CD4-positive, alpha-beta T cell treated with Interleukin-21 for 1 hour (primary cell): Measurements from ENCODE around the gene TXNL4B.
"Not testable (repeated sequence)": the region's sequence is repeated elsewhere in the genome, so short reads cannot be mapped to it uniquely, and the experiment has no call there.

Experiments
- DNase-seq: peaks from one replicate; pipeline ENCODE4 v3.0.0-alpha.2; 2020

Gene TXNL4B

DNA sequence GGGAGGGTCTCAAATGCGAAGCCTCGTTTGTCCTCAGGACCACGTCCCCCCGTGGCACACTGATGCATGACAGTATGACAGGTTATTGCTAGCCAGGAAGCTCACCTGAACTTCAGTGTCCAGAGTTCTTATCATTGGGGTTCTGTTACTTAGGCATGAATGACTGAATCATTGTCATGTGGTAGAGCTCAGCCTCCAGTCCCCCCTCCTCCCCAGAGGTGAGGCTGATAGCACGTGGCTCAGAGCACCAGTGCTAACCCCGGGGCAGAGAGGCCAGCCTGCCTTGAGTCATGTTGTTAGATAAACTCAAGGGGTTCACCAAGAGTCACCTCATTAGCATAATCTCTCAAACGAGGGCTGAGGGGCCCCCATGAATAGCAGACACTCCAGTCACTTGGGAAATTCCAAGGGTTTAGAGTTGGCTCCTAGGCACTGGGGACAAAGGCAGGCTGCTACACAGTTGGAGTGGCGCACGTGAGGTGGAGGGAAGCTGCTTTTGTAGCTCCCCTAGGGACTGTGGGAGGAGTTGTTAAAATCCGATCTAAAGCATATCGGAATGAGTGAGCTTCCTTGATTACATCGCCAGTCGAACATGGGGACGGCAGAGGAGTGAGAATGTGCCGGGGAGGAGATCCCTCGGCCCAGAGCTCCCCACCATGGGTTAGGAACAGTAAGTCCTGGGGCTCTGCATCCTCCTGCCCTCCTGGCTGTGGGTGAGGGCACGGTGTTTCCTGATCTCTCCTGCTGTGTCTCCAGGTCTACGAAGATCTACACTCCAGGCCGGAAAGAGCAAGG lies 18.4 kb upstream of the TXNL4B start:
- DNase-seq = no peak

DNA sequence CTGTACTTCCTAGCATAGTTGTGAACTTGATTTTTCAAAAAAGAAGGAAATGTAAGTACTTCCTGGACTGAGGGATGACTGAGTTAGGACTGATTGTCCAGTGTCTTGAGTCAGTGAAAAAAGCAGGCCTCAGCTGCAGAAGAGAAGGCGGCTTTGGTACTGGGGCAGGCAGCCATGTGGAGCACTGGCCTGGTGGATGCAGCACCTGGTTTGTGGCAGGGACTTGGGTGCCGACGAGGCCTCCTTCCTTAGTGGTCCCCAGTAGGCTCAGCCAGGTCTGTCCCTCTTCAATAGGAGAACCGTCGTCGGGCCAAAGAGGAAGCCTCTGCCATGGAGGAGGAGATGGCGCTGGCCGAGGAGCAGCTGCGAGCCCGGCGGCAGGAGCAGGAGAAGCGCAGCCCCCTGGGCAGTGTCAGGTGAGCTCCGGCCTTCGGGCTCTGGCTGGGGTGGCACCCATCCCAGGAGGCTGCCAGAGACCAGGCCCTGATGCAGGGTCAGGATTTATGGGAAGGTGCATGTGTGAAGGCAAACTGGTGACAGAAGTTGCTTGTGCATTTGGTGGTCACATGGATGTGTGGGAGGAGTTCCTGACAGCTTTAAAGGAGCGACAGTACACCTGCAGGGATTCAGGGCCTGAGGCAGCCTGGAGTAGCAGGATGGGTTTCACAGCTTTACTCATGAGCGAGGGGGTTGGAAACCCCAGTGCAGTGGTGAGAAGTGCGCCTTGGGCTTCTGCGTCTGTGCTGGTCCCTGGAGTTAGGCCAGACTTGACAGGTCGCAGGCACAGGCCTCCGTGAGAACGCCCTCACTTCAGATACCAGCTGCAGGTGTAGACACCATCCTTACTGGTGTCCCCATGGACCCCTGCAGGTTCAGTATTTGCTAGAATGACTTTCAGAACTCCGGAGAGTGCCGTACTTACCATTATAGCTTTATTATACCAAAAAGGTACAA lies 17.5 kb upstream of the TXNL4B start:
- DNase-seq = no peak

DNA sequence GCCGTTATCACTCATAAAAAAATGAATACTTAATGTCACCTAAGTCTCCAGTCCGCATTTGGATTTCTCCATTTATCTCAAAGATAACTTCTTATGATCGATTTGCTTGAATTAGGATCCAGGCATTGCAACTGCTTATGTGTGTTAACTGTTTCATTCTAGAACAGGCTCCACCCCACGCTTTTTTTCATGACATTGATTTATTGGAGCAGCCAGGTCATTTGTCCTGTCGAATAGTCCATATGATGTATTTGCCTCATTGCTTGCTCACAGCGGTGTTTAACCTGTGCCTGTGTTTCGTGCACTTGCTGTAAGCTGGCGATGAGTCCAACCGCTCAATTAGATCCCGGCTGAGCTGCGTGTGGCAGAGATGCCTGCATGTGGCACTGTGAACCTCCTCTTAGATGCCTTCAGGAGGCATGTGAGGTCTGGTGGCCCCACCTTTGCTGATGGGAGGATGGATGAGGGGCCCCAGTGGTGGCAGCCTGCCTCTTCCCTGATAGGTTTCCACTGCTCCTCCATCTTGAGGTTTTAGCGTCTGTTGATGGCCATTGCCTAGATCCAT lies 16.6 kb upstream of the TXNL4B start:
- no peak for DNase-seq

DNA sequence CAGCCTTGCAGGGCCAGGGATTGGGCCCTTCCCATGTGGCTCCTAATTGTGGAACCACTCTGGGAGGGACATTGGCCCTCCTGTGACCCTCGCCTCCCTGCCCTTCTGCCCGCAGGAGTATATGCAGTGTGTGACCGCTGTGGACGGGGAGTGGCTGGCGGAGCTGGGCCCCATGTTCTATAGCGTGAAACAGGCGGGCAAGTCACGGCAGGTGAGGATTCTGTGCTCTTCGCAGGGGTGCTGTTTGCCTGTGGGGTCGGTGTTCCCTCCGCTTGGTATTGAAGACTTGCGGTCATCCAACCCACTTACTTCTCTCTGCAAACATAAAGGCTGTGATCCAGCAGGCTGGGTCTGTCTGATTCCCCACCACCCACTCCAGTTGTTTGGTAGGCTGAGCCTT lies 15.9 kb upstream of the TXNL4B start:
- no peak for DNase-seq

DNA sequence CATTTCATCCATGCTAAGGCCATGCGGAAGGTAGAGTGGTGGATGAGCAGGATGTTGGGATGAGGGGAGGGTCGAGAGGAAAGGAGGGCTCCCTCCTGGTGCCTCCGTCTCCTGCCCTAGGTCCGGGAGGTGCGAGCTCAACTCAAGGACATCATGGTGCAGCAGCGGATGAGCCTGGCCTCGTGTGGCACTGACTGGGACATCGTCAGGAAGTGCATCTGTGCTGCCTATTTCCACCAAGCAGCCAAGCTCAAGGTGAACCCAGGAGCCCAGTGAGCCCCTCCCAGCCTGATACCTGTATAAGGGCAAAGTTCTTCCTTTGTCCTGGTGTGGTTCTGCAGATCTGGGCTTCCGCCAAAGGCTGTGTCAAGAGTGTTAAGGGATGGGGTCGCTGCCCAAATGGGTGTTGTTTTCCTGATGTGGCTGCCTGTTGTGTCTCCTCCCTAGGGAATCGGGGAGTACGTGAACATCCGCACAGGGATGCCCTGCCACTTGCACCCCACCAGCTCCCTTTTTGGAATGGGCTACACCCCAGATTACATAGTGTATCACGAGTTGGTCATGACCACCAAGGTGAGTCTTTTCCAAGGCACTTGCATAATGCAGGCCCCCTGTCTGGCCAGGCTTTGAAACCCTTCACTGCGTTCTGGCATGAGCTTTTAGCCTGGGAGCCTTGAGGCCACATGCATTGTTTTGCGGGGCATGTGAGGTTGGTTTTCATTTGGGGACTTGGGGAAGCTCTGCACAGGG lies 15.1 kb upstream of the TXNL4B start:
- DNase-seq = no peak

DNA sequence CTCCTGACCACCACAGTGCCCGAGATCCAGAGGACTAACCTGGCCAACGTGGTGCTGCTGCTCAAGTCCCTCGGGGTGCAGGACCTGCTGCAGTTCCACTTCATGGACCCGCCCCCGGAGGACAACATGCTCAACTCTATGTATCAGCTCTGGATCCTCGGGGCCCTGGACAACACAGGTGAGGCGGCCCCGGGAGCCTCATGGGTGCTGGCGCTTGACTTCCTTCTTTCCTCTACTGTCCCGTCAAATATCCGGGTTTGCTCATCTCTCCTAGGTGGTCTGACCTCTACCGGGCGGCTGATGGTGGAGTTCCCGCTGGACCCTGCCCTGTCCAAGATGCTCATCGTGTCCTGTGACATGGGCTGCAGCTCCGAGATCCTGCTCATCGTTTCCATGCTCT lies 14.0 kb upstream of the TXNL4B start:
- DNase-seq = no peak

DNA sequence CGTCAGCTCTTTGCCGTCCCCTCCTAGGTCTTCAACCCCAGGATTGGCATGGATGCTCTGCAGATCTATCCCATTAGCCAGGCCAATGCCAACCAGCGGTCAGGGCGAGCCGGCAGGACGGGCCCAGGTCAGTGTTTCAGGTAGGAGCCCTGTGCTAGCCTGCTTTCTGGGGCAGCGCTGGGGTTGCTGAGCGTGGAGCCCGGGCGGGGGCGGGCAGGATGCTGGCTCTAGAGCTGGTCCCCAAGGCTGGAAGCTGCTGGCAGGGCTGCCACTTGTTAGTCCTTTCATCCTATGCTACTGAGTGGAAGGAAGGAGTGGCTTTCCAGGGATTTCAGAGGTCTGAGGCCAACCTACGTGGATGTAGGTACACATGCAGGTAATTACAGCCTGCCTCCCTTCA lies 12.6 kb upstream of the TXNL4B start:
- no peak for DNase-seq

DNA sequence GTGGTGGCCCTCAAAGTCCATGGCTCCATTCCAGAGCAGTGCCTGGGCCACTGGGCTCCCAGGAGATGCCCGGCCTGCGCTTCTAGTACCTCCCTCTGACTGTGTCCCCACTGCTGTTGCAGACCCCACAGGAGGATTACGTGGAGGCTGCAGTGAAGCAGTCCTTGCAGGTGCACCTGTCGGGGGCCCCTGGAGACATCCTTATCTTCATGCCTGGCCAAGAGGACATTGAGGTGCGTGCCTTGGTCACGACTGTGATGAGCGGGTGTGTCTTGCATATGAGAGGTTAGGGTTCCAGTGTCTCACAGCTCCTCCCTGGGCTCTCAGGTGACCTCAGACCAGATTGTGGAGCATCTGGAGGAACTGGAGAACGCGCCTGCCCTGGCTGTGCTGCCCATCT lies 11.5 kb upstream of the TXNL4B start:
- DNase-seq = no peak

DNA sequence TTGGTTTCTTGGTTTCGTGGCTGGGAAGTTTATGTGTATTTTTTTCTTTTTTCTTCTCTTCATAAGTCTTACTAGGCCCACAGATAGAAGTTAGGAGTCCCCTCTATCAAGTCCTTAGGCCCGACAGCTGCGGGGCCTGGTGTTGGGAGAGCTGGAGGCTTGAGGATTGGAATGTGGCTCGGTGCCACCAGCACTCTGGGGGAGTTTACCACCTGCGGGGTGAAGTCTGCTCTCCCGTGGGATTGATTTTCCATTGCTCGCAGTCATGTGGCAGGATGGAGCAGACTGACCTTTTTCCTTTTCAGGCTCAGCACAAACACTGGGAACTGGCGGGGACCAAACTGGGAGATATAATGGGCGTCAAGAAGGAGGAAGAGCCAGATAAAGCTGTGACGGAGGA lies 7.8 kb upstream of the TXNL4B start:
- no peak for DNase-seq

DNA sequence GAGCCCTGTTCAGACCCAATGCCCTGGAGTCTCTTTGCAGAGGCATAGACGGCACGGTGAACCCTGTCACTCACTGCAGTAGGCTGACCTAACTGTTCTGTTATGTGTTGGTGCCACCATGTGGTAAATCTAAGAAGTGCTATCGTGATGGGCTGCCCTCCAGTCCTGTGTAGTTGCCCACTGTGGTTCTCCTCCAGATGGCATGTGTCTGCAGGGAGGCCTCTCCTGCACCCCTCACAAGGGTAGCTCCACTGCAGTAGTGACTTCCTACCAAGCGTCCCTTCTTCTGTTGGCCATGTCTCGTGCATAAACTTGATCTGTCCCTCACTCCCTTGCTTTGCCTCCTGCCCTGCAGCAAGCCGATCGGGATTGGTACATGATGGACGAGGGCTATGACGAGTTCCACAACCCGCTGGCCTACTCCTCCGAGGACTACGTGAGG lies 6.0 kb upstream of the TXNL4B start:
- peak; percentile 60 for DNase-seq

DNA sequence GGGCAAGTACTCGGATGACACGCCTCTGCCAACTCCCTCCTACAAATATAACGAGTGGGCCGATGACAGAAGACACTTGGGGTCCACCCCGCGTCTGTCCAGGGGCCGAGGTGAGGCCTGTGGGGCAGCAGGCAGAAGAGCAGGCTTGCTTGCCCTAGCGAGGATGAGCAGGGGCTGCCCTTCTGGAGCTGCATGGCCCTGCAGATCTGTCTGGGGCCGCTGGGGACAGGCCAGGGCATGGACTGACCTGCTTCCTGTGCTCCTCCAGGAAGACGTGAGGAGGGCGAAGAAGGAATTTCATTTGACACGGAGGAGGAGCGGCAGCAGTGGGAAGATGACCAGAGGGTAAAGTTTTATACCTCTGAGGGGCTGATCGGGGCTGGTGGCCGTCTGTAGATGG lies 5.5 kb upstream of the TXNL4B start:
- DNase-seq = no peak

DNA sequence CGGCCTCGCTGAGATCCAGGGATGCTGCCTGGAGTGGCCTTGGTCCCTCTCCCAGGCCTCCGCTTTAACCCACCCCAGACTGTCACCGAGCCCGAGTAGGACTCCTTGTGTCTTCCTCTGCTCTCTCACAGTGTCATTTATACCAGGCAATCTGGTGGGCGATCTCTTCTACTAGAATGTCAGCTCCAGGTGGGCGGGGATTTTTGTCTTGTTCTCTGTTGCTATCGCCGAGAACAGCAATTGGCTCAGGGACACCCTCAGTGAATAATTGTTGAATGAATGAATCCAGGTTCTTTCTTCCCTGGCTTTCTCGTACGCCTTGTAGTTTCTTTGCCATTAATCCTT lies 818 bp upstream of the TXNL4B start:
- DNase-seq = no peak

DNA sequence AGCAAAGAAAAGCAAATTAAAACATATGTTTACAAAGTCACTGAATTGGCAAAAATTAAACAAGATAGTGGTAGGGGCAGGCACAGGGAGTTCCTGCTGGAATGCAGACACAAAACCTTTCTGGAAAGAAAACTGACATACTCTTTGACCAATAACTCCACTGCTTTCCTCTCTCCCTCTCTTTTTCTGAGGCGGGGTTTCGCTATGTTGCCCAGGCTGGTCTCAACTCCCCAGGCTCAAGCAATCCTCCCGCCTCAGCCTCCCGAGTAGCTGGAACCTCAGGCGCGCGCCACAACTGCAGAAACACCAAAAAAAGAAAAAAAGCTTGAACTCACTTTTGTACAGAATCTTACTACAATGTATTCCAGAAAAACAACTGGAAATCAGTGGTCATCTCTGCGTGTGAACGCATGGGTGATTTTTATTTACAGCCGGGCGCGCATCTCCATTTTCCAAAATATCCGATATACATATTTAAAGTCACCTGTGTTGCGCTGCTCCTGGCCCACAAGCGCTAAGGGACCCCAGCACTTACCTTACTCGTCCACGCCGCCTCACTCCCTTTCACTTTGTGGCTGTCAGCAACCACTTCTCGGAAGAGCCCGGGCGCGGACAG lies 480 bp downstream of the TXNL4B start:
- no peak for DNase-seq

DNA sequence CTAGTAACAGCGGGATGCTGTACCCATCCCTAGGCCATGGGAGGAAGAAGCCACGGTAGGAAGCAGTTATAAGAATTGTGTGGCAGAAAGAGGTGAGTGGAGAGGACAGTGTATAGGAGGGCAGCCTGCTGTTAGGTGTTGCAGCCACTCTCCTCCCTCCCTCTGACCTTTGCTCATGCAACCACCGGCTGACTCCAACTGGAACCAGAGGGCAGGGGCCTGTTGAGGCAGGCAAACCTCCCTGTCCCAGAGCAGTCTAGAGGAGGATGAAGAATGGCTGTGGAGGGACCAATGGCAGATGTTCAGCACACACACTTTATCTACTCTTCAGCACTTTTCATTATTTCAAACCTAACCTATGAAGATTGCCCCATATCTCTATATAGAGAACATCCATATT lies 2.2 kb downstream of the TXNL4B start:
- no peak for DNase-seq

DNA sequence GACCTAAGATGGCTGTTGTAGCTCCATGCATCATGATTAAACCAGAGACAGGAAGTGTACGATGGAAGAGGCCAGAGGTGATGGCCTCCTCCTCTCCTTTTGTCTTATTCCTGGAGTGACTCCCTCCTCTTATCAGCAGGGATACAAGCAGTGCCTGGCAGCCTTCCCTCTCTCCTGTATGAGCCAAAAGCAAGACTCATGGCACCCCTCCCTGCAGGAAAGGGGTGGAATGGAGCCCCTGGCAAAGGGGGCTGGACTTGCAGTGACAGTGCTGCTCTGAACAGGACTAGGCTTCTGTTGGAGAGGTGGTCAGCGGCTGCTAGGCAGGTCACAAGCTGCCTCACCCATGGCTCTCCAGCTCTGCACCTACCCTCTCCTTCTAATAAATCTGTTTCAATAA lies 8.4 kb downstream of the TXNL4B start:
- no peak for DNase-seq

DNA sequence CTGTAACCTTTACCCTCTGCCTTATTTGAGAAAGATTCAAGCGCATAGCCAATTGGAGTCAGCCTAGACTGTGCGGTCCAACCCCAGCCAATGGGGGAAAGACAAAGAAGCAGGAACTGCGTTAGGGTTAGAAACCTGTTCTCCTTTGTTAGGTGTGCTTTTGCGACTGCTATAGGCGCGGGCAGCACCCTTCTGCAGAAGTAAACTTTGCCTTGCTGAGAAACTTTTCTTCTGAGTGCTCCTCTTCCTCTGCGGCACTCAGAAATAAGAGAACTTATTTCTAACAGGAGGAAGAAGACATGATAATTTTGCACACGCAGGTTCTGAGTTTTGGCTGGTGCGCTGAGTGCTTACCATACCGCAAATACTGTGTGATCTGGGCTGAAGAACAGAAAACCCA lies 9.0 kb downstream of the TXNL4B start:
- no peak for DNase-seq

DNA sequence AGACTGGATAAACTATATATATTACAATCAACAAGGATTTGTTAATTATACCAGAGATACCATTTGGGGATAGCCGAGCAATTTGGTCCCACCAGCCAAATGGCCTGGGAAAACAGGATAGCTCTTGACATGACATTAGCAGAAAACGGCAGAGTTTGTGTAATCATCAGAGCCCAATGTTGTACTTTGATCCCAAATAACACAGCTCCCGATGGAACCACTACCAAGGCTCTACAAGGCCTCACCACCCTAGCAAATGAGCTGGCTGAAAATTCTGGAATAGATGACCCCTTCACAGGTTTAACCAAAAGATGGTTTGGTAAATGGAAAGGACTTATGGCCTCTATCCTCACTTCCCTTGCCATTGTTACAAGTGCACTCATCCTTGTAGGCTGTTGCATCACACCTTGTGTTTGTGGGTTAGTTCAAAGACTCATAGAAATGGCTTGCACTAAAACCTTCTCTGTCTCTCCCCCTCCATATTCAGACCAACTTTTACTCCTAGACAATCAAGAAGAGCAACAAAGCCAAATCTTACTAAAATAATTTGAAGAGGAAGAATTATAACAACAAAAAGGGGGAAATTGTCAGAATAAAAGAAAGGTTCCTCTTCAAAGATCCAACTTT lies 9.5 kb downstream of the TXNL4B start:
- no peak for DNase-seq

DNA sequence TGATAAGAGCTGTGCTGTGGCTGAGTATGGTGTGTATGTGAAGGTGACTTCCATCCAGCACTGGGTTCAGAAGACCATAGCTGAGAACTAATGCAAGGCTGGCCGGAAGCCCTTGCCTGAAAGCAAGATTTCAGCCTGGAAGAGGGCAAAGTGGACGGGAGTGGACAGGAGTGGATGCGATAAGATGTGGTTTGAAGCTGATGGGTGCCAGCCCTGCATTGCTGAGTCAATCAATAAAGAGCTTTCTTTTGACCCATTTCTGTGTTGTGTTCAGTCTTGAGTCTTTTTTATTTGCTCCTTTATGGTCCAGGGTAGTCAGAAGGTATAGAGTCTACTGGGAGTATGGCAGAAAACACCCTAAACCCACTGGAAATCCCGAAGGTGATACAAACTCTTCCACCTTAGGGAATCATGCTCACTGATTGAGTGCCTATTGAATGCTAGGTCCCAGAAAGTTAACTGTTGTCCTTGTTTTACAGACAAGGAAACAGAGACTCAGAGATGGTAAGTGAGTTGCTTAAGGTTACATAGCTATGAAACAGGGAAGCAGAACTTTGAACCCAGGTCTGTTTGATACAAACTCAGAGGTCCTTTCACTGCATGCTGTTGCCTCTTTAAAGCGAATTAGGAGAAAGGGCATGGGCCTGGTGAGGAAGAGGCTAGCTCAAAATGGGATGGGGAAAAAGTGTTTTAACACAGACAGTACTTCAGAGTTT lies 16.3 kb downstream of the TXNL4B start:
- DNase-seq = not testable (repeated sequence)

DNA sequence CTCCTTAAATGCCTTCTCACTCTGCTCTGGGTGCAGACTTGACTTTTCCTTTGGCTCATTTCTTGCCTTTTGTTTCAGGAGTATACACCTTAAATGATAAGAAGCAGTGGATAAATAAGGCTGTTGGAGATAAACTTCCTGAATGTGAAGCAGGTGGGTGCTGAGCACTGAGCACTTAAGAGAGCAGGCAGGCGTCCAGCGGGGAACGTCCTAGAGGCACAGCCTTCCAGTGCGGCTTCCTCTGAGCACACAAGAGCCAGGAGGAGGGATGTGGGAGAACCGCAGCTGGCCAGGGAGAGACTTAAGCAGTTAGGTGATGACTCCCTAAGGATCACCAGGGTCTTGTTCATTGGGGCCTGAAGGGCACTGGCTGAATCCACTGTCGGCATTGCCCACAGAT lies 18.4 kb downstream of the TXNL4B start:
- not testable (repeated sequence) for DNase-seq

DNA sequence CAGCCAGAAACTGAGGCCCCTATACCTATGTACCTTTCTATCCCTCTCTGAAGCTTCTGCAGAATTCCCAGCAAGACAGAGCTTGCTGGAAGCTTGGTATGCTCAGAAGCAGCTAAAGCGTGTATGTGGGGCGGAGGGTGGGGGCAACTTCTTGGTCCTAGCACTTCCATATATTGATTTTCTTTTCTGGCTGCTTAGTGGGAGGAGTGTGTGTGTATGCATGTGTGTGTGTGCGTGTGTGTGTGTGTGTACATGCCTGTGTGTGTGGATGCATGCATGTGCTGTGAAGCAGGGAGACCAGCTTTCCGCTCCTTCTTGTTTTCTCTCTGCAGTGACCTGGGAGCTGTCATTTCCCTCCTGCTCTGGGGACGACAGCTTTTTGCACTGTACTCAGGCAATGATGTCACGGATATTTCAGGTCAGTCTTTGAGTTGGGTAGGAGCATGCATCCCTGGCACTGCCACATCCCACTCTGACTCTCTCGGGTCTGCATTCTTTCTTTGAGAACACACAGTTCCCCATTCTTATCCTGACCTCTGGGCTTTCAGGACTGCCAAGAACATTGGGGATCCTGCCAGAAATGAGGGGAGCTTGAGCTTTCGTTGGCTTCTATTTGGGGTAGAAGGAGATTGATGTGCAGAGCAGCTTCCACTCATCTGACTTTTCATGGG lies 19.7 kb downstream of the TXNL4B start:
- DNase-seq = no peak
